Astrocyte of the spinal cord (primary cell): Measurements from ENCODE around the gene ANKRD9.

Source experiments
- DNase-seq: peaks from one replicate; pipeline ENCODE4 v3.0.0; 2011; ENCODE audit warnings: low read depth, low spot score
- H3K4me3 ChIP-seq: 2 replicates; pipeline ENCODE4 v1.5.1; 2011; ENCODE audit warnings: low read depth, mild to moderate bottlenecking, low read length, moderate library complexity
- in situ Hi-C: cut with HindIII; loops from 2 replicates; pipeline ENCODE4 v1.10.0; 2017; ENCODE audit warnings: low sequenced_read_pairs
- TF ChIP-seq, protein P1 (sequence below): IDR thresholded peaks from 2 replicates; pipeline ENCODE4 v1.5.1; 2012; ENCODE audit warnings: low read depth, mild to moderate bottlenecking, low read length, inconsistent platforms

ANKRD9 gene

DNA sequence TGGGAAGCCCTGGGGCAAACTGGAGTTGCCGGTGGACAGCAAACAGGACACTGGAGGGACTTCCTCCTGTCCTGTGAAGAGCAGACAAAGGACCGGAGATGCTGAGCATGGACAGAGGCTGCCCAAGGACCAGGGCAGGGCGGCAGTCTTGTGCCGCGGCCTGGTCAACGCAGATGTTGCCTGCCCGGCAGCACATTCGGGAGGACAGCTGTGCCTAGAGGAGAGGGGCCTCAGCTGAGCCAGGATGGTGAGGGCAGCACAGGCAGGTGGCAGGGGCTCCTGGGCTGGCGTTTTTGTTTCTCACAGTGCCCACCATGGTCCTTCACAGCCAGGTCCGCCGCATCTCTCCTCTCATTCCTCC lies 13.3 kb downstream of the ANKRD9 start:
- no peak for DNase-seq
- no peak overlapping the region for H3K4me3 ChIP-seq
- in situ Hi-C loops, result no loop called here
- TF ChIP-seq, protein P1, sequence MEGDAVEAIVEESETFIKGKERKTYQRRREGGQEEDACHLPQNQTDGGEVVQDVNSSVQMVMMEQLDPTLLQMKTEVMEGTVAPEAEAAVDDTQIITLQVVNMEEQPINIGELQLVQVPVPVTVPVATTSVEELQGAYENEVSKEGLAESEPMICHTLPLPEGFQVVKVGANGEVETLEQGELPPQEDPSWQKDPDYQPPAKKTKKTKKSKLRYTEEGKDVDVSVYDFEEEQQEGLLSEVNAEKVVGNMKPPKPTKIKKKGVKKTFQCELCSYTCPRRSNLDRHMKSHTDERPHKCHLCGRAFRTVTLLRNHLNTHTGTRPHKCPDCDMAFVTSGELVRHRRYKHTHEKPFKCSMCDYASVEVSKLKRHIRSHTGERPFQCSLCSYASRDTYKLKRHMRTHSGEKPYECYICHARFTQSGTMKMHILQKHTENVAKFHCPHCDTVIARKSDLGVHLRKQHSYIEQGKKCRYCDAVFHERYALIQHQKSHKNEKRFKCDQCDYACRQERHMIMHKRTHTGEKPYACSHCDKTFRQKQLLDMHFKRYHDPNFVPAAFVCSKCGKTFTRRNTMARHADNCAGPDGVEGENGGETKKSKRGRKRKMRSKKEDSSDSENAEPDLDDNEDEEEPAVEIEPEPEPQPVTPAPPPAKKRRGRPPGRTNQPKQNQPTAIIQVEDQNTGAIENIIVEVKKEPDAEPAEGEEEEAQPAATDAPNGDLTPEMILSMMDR, result no peak

DNA sequence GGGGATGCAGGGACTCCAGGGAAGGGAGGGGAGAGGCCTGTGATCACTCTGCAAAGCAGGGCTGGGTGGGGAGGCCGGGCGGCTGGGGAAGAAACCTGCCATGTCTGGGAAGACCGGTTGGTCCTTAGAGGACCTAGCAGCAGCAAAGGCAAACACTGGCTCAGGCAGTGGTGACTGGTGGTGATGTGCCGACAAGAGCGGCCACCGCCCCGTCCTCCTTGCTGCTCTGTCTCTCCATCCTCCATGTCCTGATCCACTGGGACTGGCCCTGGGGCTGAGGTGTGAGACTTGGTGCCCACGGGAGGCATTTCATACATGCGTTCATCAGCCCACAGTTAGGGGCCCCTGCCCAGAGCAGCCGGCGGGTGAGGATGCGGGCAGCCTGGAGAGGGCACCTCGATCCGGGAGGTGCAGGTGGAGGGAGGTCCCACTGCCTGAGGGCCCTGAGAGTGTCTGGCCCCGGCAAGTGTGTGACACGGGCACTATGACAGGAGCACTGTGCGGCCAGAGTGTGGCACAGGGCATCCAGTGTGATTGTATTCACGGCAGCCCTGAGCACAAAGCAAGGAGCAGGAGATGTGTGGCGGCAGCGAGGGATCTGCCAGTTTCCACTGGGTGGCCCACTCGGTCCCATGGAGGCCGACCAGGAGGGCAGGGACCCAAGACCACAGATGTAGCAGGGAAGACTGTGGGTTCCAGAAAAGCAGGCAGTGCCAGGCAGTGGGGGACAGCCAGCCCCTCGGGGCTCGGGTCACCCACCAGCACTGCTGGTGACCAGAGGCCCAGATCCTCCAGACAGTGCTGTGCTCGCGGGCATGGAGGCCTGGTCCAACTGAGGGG lies 13.9 kb downstream of the ANKRD9 start:
- no peak overlapping the region for H3K4me3 ChIP-seq
- no peak for DNase-seq
- TF ChIP-seq, protein P1, result no peak
- in situ Hi-C loops, result no loop called here

DNA sequence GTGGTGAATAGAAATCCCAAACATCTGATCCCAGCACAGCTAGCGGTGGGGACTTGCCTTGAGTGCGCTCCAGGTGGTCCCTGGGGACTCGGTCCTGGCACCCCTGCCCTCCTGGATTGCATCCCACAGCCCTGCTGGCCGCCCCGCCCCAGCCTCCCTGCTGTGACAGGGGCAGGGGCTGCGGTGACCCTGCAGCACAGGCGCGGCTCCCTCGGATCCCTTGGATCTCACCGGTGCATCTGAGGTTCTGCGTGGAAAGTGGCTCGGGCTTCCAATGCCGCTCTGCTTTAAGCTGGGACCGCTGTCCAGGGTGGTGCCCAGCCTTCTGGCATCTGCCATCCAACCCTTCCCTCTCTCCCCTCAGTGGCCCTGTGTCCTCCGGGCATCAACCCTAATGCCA lies 16.0 kb downstream of the ANKRD9 start:
- in situ Hi-C loops, result no loop called here
- H3K4me3 ChIP-seq, result no peak overlapping the region
- no peak for DNase-seq
- TF ChIP-seq, protein P1, result no peak

DNA sequence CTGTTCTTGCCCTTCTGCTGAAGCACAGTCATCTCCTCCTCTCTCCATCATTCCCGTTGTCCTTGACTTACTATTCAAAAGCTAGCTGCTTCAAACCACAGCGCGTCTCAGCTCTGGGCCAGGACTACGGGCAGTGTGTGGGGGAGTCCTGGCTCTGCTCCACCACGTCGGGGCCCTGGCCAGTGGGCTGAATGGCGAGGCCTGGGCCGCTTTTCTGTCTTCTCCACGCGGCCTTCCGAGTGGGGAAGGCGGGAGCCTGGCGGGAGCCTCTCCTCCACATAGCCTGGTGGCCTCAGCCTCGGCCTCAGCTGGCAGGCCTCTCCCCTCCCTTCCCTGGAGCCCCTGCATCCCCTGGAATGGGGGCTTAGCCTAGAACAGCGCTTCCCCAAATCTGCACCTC lies 16.5 kb downstream of the ANKRD9 start:
- TF ChIP-seq, protein P1, result no peak
- no peak overlapping the region for H3K4me3 ChIP-seq
- in situ Hi-C loops, result no loop called here
- DNase-seq, result no peak

DNA sequence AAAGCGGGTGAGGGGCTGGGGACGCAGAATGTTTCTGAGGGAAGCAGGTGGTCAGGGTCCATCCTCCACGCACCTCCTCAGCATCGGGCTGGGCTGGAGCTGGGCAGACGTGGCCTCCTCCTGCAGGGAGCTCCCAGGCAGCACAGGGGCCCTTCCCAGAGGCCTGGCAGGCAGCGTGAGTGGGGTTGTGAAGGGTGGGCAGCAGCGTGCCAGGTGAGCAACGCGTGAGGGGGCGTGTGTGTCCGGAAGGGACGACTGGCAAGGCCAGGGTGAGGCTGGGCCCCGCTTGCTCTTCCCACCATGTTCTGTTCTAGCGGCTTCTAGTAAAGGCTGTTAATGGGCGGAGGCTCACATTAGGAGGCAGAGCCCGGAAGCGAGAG lies 17.1 kb downstream of the ANKRD9 start:
- TF ChIP-seq, protein P1, result no peak
- DNase-seq, result no peak
- H3K4me3 ChIP-seq, result no peak overlapping the region
- in situ Hi-C loops, result no loop called here

DNA sequence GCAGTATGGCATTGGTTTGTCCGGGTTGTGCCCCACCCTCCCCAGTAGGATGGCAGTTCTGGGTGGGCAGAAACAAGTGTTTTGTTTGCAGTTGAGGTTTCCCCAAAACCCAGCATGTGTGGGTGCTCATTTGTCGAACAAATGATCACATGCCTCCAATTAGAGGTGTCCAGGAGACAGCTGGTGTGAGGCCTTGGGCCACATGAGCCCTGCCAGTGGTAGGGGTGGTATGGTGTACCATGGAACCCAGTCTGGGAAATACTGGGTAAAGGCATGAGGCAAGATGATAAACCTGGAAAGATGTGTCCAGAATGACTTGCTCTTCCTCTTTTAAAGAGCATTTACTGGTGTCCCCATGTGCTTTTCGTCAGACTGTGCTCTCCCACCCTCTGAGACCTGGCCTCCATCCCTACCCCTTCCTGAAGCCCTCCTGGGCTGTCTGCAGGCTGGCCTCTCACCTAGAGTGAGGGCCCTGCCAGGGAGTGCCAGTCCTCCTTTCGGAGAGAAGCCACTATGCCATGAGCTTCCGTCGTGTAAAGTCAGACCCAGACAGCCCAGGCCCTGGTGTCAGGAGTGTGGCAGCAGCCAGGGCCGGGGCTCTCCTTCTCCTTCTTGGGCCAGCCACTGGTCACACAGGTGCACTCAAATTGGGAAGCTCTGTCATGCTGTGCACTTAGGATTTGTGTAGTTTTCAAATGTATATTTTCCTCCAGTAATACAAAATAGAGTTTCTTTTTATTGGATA lies 17.6 kb downstream of the ANKRD9 start:
- in situ Hi-C loops, result no loop called here
- DNase-seq, result no peak
- TF ChIP-seq, protein P1, result no peak
- no peak overlapping the region for H3K4me3 ChIP-seq
